ENCODE results near the gene OR8H2.
"Not testable (repeated sequence)": the region's sequence is repeated elsewhere in the genome, so short reads cannot be mapped to it uniquely, and the experiment has no call there.

The OR8H2 gene

DNA sequence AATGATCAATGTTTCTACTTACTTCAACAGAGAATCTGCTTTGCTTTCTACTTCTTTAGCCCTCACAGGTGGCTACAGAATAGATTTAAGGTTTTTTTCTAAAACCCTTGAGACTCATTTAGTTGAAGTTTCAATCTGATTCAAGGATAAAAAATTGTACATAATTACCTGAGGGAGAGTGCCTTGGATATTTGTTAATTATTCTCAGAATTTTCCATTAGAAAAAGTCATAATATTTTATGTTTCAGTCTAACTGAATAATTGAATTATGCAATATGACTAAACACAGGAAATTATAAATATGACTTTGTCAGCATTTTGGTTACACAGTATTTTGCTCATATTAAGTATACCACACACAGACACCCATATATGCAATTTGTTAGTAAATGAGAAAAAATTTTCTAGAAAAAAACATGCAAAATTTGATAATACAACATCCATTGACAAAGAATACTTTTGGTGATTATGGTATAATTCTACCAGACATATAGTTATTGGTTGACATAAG is 36.7 kb downstream of the OR8H2 start, which contains the start of gene OR8J3:
Gene OR8J3, minus strand, starts transcription at position 51 of the 511 bp plus-strand sequence. CDS start 2,483 bp downstream, outside the sequence.
- no peaks in the 10 kb centered on the region for H3K4me1 ChIP-seq (ENCODE audit: insufficient read depth, insufficient read length)
- TF ChIP-seq YY1 (IDR thresholded peaks at IDR 0.05; ENCODE audit: insufficient read depth, insufficient read length): no peak
- TF ChIP-seq SUZ12 (IDR thresholded peaks at IDR 0.05; ENCODE audit: extremely low read depth, insufficient read depth, insufficient read length): no peak
- no peak for TF ChIP-seq ZNF274 (IDR thresholded peaks at IDR 0.05; ENCODE audit: low read depth, low read length)
- no peak within 1 kb of the TSS for H3K4me3 ChIP-seq (ENCODE audit: insufficient read length, low read depth)
- no peaks in the 10 kb centered on the region; the same call in 1 of the 2 replicates for H3K9me3 ChIP-seq (ENCODE audit: insufficient read depth, low read length)
- no peaks in the 10 kb centered on the region for H3K27me3 ChIP-seq (ENCODE audit: insufficient read depth, insufficient read length)
- DNase-seq (ENCODE audit: low read depth, low spot score): no peak
- no peak within 1 kb of the TSS for H3K9ac ChIP-seq (ENCODE audit: insufficient read length, low read depth)
- no peaks in the 10 kb centered on the region for H3K36me3 ChIP-seq (ENCODE audit: insufficient read depth, insufficient read length, low read length)

GRCh38 chr11:56143681-56144080 is 40.2 kb downstream of the OR8H2 start:
- H3K9ac ChIP-seq (ENCODE audit: insufficient read length, low read depth); H3K4me3 ChIP-seq (ENCODE audit: insufficient read length, low read depth); H3K9me3 ChIP-seq (ENCODE audit: insufficient read depth, low read length); DNase-seq (ENCODE audit: low read depth, low spot score); H3K36me3 ChIP-seq (ENCODE audit: insufficient read depth, insufficient read length, low read length); H3K27me3 ChIP-seq (ENCODE audit: insufficient read depth, insufficient read length); H3K4me1 ChIP-seq (ENCODE audit: insufficient read depth, insufficient read length): not testable (repeated sequence)

DNA sequence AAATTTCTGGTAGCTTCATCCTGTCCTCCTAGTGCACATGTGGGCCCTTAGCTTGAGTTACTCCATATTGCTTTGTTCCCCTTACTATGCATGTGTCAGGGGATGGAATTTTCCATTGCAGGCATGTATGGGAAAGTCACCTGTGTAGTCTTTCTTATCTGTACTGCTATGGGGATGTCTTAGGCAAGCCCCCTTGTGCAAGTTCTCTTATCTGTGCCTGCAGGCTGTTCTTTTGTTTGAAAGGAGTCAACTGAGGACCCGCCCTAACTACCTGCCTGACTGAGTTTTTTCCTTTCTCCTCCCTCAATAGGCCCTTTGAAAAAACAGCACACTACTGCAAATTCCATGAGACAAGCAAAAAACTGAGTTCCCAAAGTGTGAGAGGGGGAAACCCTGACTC is 47.9 kb downstream of the OR8H2 start:
- peaks cover 14% of the 10 kb centered on the region for H3K9me3 ChIP-seq (ENCODE audit: insufficient read depth, low read length)
- H3K36me3 ChIP-seq (ENCODE audit: insufficient read depth, insufficient read length, low read length): no peaks in the 10 kb centered on the region
- no peak for TF ChIP-seq YY1 (IDR thresholded peaks at IDR 0.05; ENCODE audit: insufficient read depth, insufficient read length)
- TF ChIP-seq SUZ12 (IDR thresholded peaks at IDR 0.05; ENCODE audit: extremely low read depth, insufficient read depth, insufficient read length): no peak
- TF ChIP-seq ZNF274 (IDR thresholded peaks at IDR 0.05; ENCODE audit: low read depth, low read length): no peak
- DNase-seq (ENCODE audit: low read depth, low spot score): no peak
- no peaks in the 10 kb centered on the region for H3K4me1 ChIP-seq (ENCODE audit: insufficient read depth, insufficient read length)
- no peaks in the 10 kb centered on the region for H3K27me3 ChIP-seq (ENCODE audit: insufficient read depth, insufficient read length)
- H3K4me3 ChIP-seq (ENCODE audit: insufficient read length, low read depth): no peak overlapping the region
- H3K9ac ChIP-seq (ENCODE audit: insufficient read length, low read depth): no peak overlapping the region

- no peak overlapping the region for H3K9ac ChIP-seq (ENCODE audit: insufficient read length, low read depth)
- H3K4me3 ChIP-seq (ENCODE audit: insufficient read length, low read depth): no peak overlapping the region
- peaks cover 14% of the 10 kb centered on the region for H3K9me3 ChIP-seq (ENCODE audit: insufficient read depth, low read length)
- H3K4me1 ChIP-seq (ENCODE audit: insufficient read depth, insufficient read length): no peaks in the 10 kb centered on the region
- TF ChIP-seq ZNF274 (IDR thresholded peaks at IDR 0.05; ENCODE audit: low read depth, low read length): no peak
- no peak for TF ChIP-seq YY1 (IDR thresholded peaks at IDR 0.05; ENCODE audit: insufficient read depth, insufficient read length)
- no peak for TF ChIP-seq SUZ12 (IDR thresholded peaks at IDR 0.05; ENCODE audit: extremely low read depth, insufficient read depth, insufficient read length)
- H3K27me3 ChIP-seq (ENCODE audit: insufficient read depth, insufficient read length): no peaks in the 10 kb centered on the region
- H3K36me3 ChIP-seq (ENCODE audit: insufficient read depth, insufficient read length, low read length): no peaks in the 10 kb centered on the region
- no peak for DNase-seq (ENCODE audit: low read depth, low spot score)
These were observed 48.8 kb downstream of the OR8H2 start for GRCh38 chr11:56152333-56152732.

Data from NT2/D1 (cell line).